WERI-Rb-1 (cell line): Measurements from ENCODE around the gene MIPOL1.
A peak's percentile ranks its signal among the peaks of the same experiment; 100 is the strongest.

Experiments
- DNase-seq: peaks from one replicate; pipeline ENCODE4 v3.0.0-alpha.2; 2020
- H3K27ac ChIP-seq: fragments of 250-450 bp; sonication (Bioruptor Pico); 2 replicates; pipeline ENCODE4 v1.5.1; 2020; ENCODE audit warnings: mild to moderate bottlenecking, moderate library complexity
- H3K27me3 ChIP-seq: fragments of 250-450 bp; sonication (Bioruptor Pico); 2 replicates; pipeline ENCODE4 v1.5.1; 2021; ENCODE audit warnings: mild to moderate bottlenecking, low read depth, moderate library complexity; ENCODE audit not compliant: insufficient read depth, severe bottlenecking
- H3K36me3 ChIP-seq: fragments of 250-450 bp; sonication (Bioruptor Pico); 2 replicates; pipeline ENCODE4 v1.5.1; 2020; ENCODE audit warnings: mild to moderate bottlenecking, moderate library complexity
- H3K4me3 ChIP-seq: 2 replicates; pipeline ENCODE4 v1.5.1; 2011; ENCODE audit warnings: low read depth, mild to moderate bottlenecking, control low read depth, low read length
- H3K9me3 ChIP-seq: fragments of 250-450 bp; sonication (Bioruptor Pico); 2 replicates; pipeline ENCODE4 v1.5.1; 2021; ENCODE audit warnings: mild to moderate bottlenecking, moderate library complexity; ENCODE audit not compliant: severe bottlenecking
- CTCF ChIP-seq: IDR thresholded peaks from 2 replicates; pipeline ENCODE4 v1.5.1; 2011; ENCODE audit warnings: low read depth, mild to moderate bottlenecking, control low read depth, inconsistent platforms, low read length

MIPOL1 gene

DNA sequence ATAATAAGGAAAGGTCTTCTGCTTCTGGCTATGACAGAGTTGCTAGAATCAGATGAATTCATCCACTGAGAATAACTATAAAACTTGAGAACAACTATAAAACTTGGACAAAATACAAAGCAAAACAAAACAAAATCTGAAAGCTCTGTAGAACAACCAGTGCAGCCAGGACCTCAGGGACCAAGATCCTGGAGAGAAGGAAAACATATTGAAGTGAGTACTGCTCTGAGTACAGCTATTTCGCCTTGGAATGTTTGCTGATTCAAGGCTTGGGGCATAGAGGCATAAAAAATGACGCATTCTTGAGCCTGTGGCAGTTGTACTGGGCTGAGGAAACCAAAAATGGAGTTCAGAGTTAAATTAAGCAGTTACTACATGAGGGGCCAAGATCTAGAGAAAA, 375.6 kb downstream of the MIPOL1 start:
- Histone ChIP-seq H3K36me3 (no peaks in the 10 kb centered on the region), H3K27ac (no peak overlapping the region), H3K4me3 (no peak overlapping the region), H3K27me3 (peaks cover 9% of the 10 kb centered on the region), H3K9me3 (no peaks in the 10 kb centered on the region)
- DNase-seq: no peak
- no peak for TF ChIP-seq CTCF

- no peak for DNase-seq
- Histone ChIP-seq H3K27me3 (peaks cover 32% of the 10 kb centered on the region), H3K4me3 (no peak overlapping the region), H3K27ac (no peak overlapping the region), H3K36me3 (no peaks in the 10 kb centered on the region), H3K9me3 (no peaks in the 10 kb centered on the region)
- TF ChIP-seq CTCF: no peak
Measured at GRCh38 chr14:37579274-37579673, 381.5 kb downstream of the MIPOL1 start.

GRCh38 chr14:37580146-37580545, 382.4 kb downstream of the MIPOL1 start:
- Histone ChIP-seq H3K36me3 (no peaks in the 10 kb centered on the region), H3K27me3 (peaks cover 40% of the 10 kb centered on the region), H3K4me3 (no peak overlapping the region), H3K9me3 (no peaks in the 10 kb centered on the region), H3K27ac (no peak overlapping the region)
- DNase-seq: no peak
- no peak for TF ChIP-seq CTCF

GRCh38 chr14:37583358-37584210, 385.8 kb downstream of the MIPOL1 start:
- Histone ChIP-seq H3K36me3 (no peaks in the 10 kb centered on the region), H3K9me3 (no peaks in the 10 kb centered on the region), H3K4me3 (no peak overlapping the region), H3K27ac (no peak overlapping the region), H3K27me3 (peaks cover 70% of the 10 kb centered on the region)
- no peak for TF ChIP-seq CTCF
- DNase-seq: no peak

DNA sequence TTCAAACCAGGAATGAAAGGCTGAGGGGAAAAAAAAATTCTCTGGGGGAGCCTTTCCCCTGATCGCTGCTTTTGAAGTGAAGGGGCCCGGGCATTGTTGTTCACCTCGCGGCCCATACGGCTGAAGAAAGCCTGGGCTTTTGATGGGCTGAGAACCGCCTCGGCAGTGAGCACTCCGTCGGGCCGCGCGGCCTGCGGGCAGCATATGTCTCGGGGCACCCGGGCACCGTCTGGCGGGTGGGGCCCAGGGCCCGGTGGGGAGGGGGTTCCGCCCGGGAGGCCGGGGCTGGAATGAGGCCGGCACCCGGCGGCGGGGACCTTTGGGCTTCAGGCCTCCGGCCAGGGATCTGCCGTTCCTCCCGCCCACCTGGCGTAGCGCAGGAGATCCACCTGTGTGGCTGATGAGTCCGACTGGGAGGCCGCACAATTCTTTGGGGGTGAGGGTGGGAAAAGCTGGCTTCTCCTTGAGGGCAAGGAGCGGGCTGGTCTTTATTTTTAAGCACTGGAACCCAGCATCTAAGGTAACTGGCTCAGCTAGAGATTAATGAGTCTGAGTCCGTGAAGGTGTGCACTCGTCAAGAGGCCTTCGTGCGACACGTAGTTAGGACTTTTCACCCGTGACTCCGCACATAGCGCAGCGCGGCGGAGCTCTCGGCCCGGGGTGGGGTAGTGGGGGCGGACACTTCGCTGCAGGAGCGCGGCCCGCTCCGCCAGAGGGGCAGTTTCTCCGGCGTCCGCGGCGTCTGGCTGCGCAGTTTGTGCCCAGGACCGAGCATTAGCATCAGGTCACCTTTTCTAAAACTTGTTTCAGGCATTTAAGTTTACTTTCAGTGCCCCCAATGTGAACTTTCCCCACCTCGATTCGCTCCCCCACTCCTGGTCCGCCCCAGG, 386.7 kb downstream of the MIPOL1 start:
- Histone ChIP-seq H3K36me3 (no peaks in the 10 kb centered on the region), H3K4me3 (peak overlapping the region; percentile 8), H3K27me3 (peaks cover 74% of the 10 kb centered on the region), H3K27ac (no peak overlapping the region), H3K9me3 (no peaks in the 10 kb centered on the region)
- no peak for TF ChIP-seq CTCF
- DNase-seq: no peak
